SK-N-SH (cell line): ENCODE data around the gene MYO3A. TPM values are rescaled to one million over a fixed set of nuclear protein-coding genes. Genes with fewer than 3 reads are reported as not detected.

Experiments used
- CTCF ChIA-PET: fragments of 300-600, 350-600 bp; formaldehyde crosslinking; extraction: SDS; loops from one replicate; lab custom pipeline; 2021; lab: Yijun Ruan, JAX
- POLR2A ChIA-PET: fragments of 350-600 bp; sonication (Branson Sonifier 250); formaldehyde crosslinking; extraction: SDS; loops from one replicate; lab custom pipeline; 2020; ENCODE audit warnings: antibody characterized with exemption, inconsistent platforms; lab: Yijun Ruan, JAX
- DNase-seq: peaks from one replicate; pipeline ENCODE4 v3.0.0; 2012
- H2AFZ ChIP-seq: fragments of 200-600 bp; sonication (generic); 2 replicates; pipeline ENCODE4 v1.8.1; 2016; ENCODE audit warnings: antibody characterized with exemption, mild to moderate bottlenecking, low read depth
- H3F3A ChIP-seq: fragments of 200-600 bp; sonication (generic); replicated peaks from 2 replicates; pipeline ENCODE3; 2016; ENCODE audit warnings: antibody characterized with exemption, mild to moderate bottlenecking; ENCODE audit not compliant: insufficient read depth
- H3K27ac ChIP-seq, 2 experiments: fragments of 200-500 bp in 1 of 2; fragments of 200-600 bp in 1 of 2; sonication (Bioruptor generic) in 1 of 2; sonication (generic), shearing (Covaris generic) in 1 of 2; 2 replicates each; pipeline versions ENCODE4 v1.5.1 to v1.6.1; 2014 to 2016; ENCODE audit warnings: low read depth in 2 of 2, inconsistent platforms in 1 of 2, low read length in 1 of 2, mild to moderate bottlenecking in 1 of 2, mixed read lengths in 1 of 2
- H3K27me3 ChIP-seq: fragments of 200-600 bp; sonication (generic), shearing (Covaris generic); 2 replicates; pipeline ENCODE4 v1.6.1; 2016; ENCODE audit warnings: mixed run types; ENCODE audit not compliant: insufficient read depth
- H3K36me3 ChIP-seq, 2 experiments: fragments of 200-500 bp in 1 of 2; fragments of 200-600 bp in 1 of 2; sonication (Bioruptor generic) in 1 of 2; sonication (generic) in 1 of 2; replicated peaks in 1 of 2; 2 replicates each; pipeline versions ENCODE3 to v1.5.1; 2014 to 2016; ENCODE audit warnings: low read length in 1 of 2, mild to moderate bottlenecking in 1 of 2; ENCODE audit not compliant: insufficient read depth in 2 of 2, control insufficient read depth in 1 of 2
- H3K4me1 ChIP-seq, 2 experiments: fragments of 200-500 bp in 1 of 2; fragments of 200-600 bp in 1 of 2; sonication (Bioruptor generic) in 1 of 2; sonication (generic), shearing (Covaris generic) in 1 of 2; 2 replicates each; pipeline versions ENCODE4 v1.5.1 to v1.6.1; 2014 to 2016; ENCODE audit warnings: low read depth in 1 of 2, low read length in 1 of 2, mixed run types in 1 of 2; ENCODE audit not compliant: insufficient read depth in 2 of 2, control insufficient read depth in 1 of 2
- H3K4me2 ChIP-seq: fragments of 200-600 bp; sonication (generic), shearing (Covaris generic); 2 replicates; pipeline ENCODE4 v1.6.1; 2017; ENCODE audit warnings: mixed run types
- H3K4me3 ChIP-seq, 2 experiments: fragments of 200-500 bp in 1 of 2; fragments of 200-600 bp in 1 of 2; sonication (Bioruptor generic) in 1 of 2; sonication (generic), shearing (Covaris generic) in 1 of 2; 2 replicates each; pipeline versions ENCODE4 v1.5.1 to v1.8.1; 2014 to 2016; ENCODE audit warnings: low read depth in 2 of 2, inconsistent platforms in 1 of 2, low read length in 1 of 2, mild to moderate bottlenecking in 1 of 2, mixed read lengths in 1 of 2, moderate library complexity in 1 of 2
- H3K79me2 ChIP-seq: fragments of 200-600 bp; sonication (generic); 2 replicates; pipeline ENCODE4 v1.8.1; 2017; ENCODE audit warnings: mild to moderate bottlenecking; ENCODE audit not compliant: insufficient read depth
- H3K9ac ChIP-seq: fragments of 200-600 bp; sonication (generic); 2 replicates; pipeline ENCODE4 v1.6.1; 2017; ENCODE audit warnings: mixed run types
- H3K9me2 ChIP-seq: fragments of 200-600 bp; sonication (generic); 2 replicates; pipeline ENCODE4 v1.6.1; 2017; ENCODE audit warnings: mixed run types
- H3K9me3 ChIP-seq: fragments of 200-600 bp; sonication (generic); 2 replicates; pipeline ENCODE4 v1.6.1; 2017; ENCODE audit warnings: mixed run types, mild to moderate bottlenecking, moderate library complexity
- H4K20me1 ChIP-seq: fragments of 200-600 bp; sonication (generic); 2 replicates; pipeline ENCODE4 v1.6.1; 2017; ENCODE audit warnings: mild to moderate bottlenecking, mixed run types; ENCODE audit not compliant: insufficient read depth
- EP300 ChIP-seq, 2 experiments: IDR thresholded peaks; 2 replicates each; pipeline versions ENCODE4 v1.4.0 to v1.6.1; 2012; ENCODE audit warnings: borderline replicate concordance in 1 of 2, low read depth in 1 of 2, low read length in 1 of 2
- FOSL2 ChIP-seq: IDR thresholded peaks from 2 replicates; pipeline ENCODE4 v1.4.0; 2012; ENCODE audit warnings: low read depth, mild to moderate bottlenecking, moderate library complexity, borderline replicate concordance
- FOXJ3 ChIP-seq: sonication (generic); formaldehyde crosslinking; IDR thresholded peaks from 2 replicates; pipeline ENCODE4 v1.5.1; 2020; ENCODE audit warnings: mild to moderate bottlenecking, missing genetic modification reagents
- JUND ChIP-seq: IDR thresholded peaks from 2 replicates; pipeline ENCODE4 v1.4.0; 2012
- MXI1 ChIP-seq: IDR thresholded peaks from 2 replicates; pipeline ENCODE4 v1.6.1; 2012; ENCODE audit warnings: mild to moderate bottlenecking, low read depth, low read length, improper control_type of control experiment
- RCOR1 ChIP-seq: fragments of 150-350 bp; IDR thresholded peaks from 2 replicates; pipeline ENCODE4 v1.6.1; 2017; ENCODE audit warnings: antibody characterized with exemption, low read length
- RXRA ChIP-seq: IDR thresholded peaks from 2 replicates; pipeline ENCODE4 v1.4.0; 2012; ENCODE audit warnings: low read depth, mild to moderate bottlenecking, borderline replicate concordance
- TAF1 ChIP-seq: IDR thresholded peaks from 2 replicates; pipeline ENCODE4 v1.6.1; 2012; ENCODE audit warnings: low read depth, mild to moderate bottlenecking, low read length, moderate library complexity, borderline replicate concordance
- TCF12 ChIP-seq: IDR thresholded peaks from 2 replicates; pipeline ENCODE4 v1.4.0; 2012
- polyA plus RNA-seq, 3 experiments: library from polyadenylated mRNA; depleted of rRNA; stranded (reverse); fragments of >200 nt; gene quantifications; 2 replicates each; pipeline ENCODE4 v1.2.3, GENCODE V29; 2012
- TF ChIP-seq, protein P1 (sequence below): fragments of 200-600 bp; sonication (generic); IDR thresholded peaks from 2 replicates; pipeline ENCODE4 v1.6.1; 2017; ENCODE audit warnings: antibody characterized with exemption, mild to moderate bottlenecking, moderate library complexity
- TF ChIP-seq, protein P2 (sequence below): IDR thresholded peaks from 2 replicates; pipeline ENCODE4 v1.6.1; 2012; ENCODE audit warnings: mild to moderate bottlenecking, low read depth, low read length, moderate library complexity
- TF ChIP-seq, protein P3 (sequence below): IDR thresholded peaks from 2 replicates; pipeline ENCODE4 v1.4.0; 2012; ENCODE audit warnings: low read depth, borderline replicate concordance
- TF ChIP-seq, protein P4 (sequence below): IDR thresholded peaks from 2 replicates; pipeline ENCODE4 v1.4.0; 2012; ENCODE audit warnings: low read depth, borderline replicate concordance

MYO3A gene
- polyA plus RNA-seq, 1 of the 3 experiments (the other 2 are of a cell fraction), result not detected

DNA sequence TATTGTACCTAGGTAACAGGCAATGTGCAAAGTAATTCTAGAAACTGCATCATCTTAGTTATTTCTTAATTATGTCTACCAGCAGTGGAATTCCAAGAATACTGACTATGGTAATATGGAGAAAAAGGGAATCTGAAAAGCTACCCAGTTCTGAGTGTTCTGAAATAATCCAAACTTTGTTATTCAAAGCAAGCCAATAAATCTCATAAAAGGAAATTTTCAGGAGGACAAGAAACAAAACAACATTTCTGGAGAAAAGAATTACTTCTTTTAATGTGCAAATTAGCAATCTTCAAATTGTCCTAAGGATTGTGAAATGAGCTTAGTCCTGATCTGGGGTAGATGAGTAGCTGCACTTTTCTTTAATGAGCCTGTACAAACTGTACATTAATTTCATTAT lies 88.8 kb downstream of the MYO3A start:
- H4K20me1 ChIP-seq, result no peaks in the 10 kb centered on the region
- no peak overlapping the region for H3K27ac ChIP-seq
- H3F3A ChIP-seq, result no peaks in the 10 kb centered on the region
- no peaks in the 10 kb centered on the region for H3K4me1 ChIP-seq
- H3K27me3 ChIP-seq, result no peaks in the 10 kb centered on the region
- ChIA-PET CTCF (interaction anchor here (1.3 kb wide), 1 partner anchor 10 kb away, joined by 3 read pairs; no protein-coding TSS in a partner anchor), POLR2A (no interaction called here)
- no peak overlapping the region for H2AFZ ChIP-seq
- TF ChIP-seq RCOR1 (no peak), EP300 (IDR thresholded peaks at IDR 0.05; ENCODE audit: borderline replicate concordance in 1 of 2, low read depth in 1 of 2, low read length in 1 of 2) (no peak), FOSL2 (no peak), JUND (no peak), FOXJ3 (no peak), TCF12 (no peak), TAF1 (no peak), MXI1 (no peak), RXRA (no peak)
- TF ChIP-seq, protein P1, sequence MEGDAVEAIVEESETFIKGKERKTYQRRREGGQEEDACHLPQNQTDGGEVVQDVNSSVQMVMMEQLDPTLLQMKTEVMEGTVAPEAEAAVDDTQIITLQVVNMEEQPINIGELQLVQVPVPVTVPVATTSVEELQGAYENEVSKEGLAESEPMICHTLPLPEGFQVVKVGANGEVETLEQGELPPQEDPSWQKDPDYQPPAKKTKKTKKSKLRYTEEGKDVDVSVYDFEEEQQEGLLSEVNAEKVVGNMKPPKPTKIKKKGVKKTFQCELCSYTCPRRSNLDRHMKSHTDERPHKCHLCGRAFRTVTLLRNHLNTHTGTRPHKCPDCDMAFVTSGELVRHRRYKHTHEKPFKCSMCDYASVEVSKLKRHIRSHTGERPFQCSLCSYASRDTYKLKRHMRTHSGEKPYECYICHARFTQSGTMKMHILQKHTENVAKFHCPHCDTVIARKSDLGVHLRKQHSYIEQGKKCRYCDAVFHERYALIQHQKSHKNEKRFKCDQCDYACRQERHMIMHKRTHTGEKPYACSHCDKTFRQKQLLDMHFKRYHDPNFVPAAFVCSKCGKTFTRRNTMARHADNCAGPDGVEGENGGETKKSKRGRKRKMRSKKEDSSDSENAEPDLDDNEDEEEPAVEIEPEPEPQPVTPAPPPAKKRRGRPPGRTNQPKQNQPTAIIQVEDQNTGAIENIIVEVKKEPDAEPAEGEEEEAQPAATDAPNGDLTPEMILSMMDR, result no peak
- TF ChIP-seq, protein P2, sequence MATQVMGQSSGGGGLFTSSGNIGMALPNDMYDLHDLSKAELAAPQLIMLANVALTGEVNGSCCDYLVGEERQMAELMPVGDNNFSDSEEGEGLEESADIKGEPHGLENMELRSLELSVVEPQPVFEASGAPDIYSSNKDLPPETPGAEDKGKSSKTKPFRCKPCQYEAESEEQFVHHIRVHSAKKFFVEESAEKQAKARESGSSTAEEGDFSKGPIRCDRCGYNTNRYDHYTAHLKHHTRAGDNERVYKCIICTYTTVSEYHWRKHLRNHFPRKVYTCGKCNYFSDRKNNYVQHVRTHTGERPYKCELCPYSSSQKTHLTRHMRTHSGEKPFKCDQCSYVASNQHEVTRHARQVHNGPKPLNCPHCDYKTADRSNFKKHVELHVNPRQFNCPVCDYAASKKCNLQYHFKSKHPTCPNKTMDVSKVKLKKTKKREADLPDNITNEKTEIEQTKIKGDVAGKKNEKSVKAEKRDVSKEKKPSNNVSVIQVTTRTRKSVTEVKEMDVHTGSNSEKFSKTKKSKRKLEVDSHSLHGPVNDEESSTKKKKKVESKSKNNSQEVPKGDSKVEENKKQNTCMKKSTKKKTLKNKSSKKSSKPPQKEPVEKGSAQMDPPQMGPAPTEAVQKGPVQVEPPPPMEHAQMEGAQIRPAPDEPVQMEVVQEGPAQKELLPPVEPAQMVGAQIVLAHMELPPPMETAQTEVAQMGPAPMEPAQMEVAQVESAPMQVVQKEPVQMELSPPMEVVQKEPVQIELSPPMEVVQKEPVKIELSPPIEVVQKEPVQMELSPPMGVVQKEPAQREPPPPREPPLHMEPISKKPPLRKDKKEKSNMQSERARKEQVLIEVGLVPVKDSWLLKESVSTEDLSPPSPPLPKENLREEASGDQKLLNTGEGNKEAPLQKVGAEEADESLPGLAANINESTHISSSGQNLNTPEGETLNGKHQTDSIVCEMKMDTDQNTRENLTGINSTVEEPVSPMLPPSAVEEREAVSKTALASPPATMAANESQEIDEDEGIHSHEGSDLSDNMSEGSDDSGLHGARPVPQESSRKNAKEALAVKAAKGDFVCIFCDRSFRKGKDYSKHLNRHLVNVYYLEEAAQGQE, result no peak
- TF ChIP-seq, protein P3, sequence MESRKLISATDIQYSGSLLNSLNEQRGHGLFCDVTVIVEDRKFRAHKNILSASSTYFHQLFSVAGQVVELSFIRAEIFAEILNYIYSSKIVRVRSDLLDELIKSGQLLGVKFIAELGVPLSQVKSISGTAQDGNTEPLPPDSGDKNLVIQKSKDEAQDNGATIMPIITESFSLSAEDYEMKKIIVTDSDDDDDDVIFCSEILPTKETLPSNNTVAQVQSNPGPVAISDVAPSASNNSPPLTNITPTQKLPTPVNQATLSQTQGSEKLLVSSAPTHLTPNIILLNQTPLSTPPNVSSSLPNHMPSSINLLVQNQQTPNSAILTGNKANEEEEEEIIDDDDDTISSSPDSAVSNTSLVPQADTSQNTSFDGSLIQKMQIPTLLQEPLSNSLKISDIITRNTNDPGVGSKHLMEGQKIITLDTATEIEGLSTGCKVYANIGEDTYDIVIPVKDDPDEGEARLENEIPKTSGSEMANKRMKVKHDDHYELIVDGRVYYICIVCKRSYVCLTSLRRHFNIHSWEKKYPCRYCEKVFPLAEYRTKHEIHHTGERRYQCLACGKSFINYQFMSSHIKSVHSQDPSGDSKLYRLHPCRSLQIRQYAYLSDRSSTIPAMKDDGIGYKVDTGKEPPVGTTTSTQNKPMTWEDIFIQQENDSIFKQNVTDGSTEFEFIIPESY, result no peak
- TF ChIP-seq, protein P4, sequence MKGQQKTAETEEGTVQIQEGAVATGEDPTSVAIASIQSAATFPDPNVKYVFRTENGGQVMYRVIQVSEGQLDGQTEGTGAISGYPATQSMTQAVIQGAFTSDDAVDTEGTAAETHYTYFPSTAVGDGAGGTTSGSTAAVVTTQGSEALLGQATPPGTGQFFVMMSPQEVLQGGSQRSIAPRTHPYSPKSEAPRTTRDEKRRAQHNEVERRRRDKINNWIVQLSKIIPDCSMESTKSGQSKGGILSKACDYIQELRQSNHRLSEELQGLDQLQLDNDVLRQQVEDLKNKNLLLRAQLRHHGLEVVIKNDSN, result no peak
- no peak for DNase-seq
- H3K79me2 ChIP-seq, result no peaks in the 10 kb centered on the region
- H3K9me3 ChIP-seq, result no peaks in the 10 kb centered on the region
- no peak overlapping the region for H3K4me3 ChIP-seq
- no peak overlapping the region for H3K9ac ChIP-seq
- no peaks in the 10 kb centered on the region for H3K36me3 ChIP-seq
- no peak overlapping the region for H3K4me2 ChIP-seq
- H3K9me2 ChIP-seq, result no peaks in the 10 kb centered on the region
